RWPE2 (cell line): ENCODE data around the gene SYMPK.
A peak's percentile ranks its signal among the peaks of the same experiment; 100 is the strongest.

Experiments used
- ATAC-seq: fragments of 200-7000 bp; cut with Tn5 transposase; 3 replicates; pipeline ENCODE4 v1.9.1; 2021; ENCODE audit warnings: low read depth
- DNase-seq: peaks from one replicate; pipeline ENCODE4 v3.0.0-alpha.2; 2020; ENCODE audit warnings: low spot score
- H3K27ac ChIP-seq: fragments of 450-650 bp; 2 replicates; pipeline ENCODE4 v1.5.1; 2017; ENCODE audit warnings: mild to moderate bottlenecking; ENCODE audit not compliant: poor library complexity, severe bottlenecking
- H3K27me3 ChIP-seq: fragments of 250-450 bp; sonication (Bioruptor Pico); 2 replicates; pipeline ENCODE4 v1.5.1; 2021; ENCODE audit warnings: mild to moderate bottlenecking, moderate library complexity; ENCODE audit not compliant: insufficient read depth, poor library complexity, severe bottlenecking
- H3K36me3 ChIP-seq: fragments of 250-450 bp; sonication (Bioruptor Pico); 2 replicates; pipeline ENCODE4 v1.5.1; 2020; ENCODE audit warnings: low read depth, mild to moderate bottlenecking, moderate library complexity
- H3K4me1 ChIP-seq: fragments of 250-450 bp; sonication (Bioruptor Pico); 2 replicates; pipeline ENCODE4 v1.5.1; 2021; ENCODE audit warnings: mild to moderate bottlenecking, moderate library complexity; ENCODE audit not compliant: insufficient read depth, poor library complexity, severe bottlenecking
- H3K4me3 ChIP-seq: fragments of 250-450 bp; sonication (Bioruptor Pico); 2 replicates; pipeline ENCODE4 v1.5.1; 2021; ENCODE audit warnings: mild to moderate bottlenecking, moderate library complexity; ENCODE audit not compliant: severe bottlenecking
- H3K9me3 ChIP-seq: fragments of 250-450 bp; sonication (Bioruptor Pico); 2 replicates; pipeline ENCODE4 v1.5.1; 2021; ENCODE audit warnings: mild to moderate bottlenecking, moderate library complexity; ENCODE audit not compliant: severe bottlenecking
- CTCF ChIP-seq: fragments of 450-650 bp; IDR thresholded peaks from one replicate; pipeline ENCODE4 v1.5.1; 2017; ENCODE audit warnings: mild to moderate bottlenecking, moderate library complexity; ENCODE audit not compliant: poor library complexity, severe bottlenecking

Gene SYMPK

GRCh38 chr19:45882652-45883585, 20.0 kb upstream of the SYMPK start:
- DNase-seq: no peak
- Histone ChIP-seq H3K4me1 (peaks cover 6% of the 10 kb centered on the region), H3K9me3 (no peaks in the 10 kb centered on the region), H3K27me3 (no peaks in the 10 kb centered on the region), H3K4me3 (peak overlapping the region; percentile 9), H3K27ac (no peak overlapping the region), H3K36me3 (peaks cover 4% of the 10 kb centered on the region)
- TF ChIP-seq CTCF: peak; percentile 96
- ATAC-seq: no peak

GRCh38 chr19:45881909-45882528, 19.1 kb upstream of the SYMPK start:
- peaks cover 6% of the 10 kb centered on the region for H3K4me1 ChIP-seq
- H3K27me3 ChIP-seq: no peaks in the 10 kb centered on the region
- no peak overlapping the region for H3K4me3 ChIP-seq
- ATAC-seq (no peak), DNase-seq (no peak)
- no peak overlapping the region for H3K27ac ChIP-seq
- no peaks in the 10 kb centered on the region for H3K9me3 ChIP-seq
- no peak for TF ChIP-seq CTCF
- peaks cover 4% of the 10 kb centered on the region for H3K36me3 ChIP-seq

GRCh38 chr19:45881082-45881908, 18.3 kb upstream of the SYMPK start:
- no peaks in the 10 kb centered on the region for H3K27me3 ChIP-seq
- no peak for TF ChIP-seq CTCF
- H3K27ac ChIP-seq: no peak overlapping the region
- ATAC-seq (no peak), DNase-seq (no peak)
- H3K4me1 ChIP-seq: peaks cover 6% of the 10 kb centered on the region
- H3K4me3 ChIP-seq: no peak overlapping the region
- H3K36me3 ChIP-seq: peaks cover 4% of the 10 kb centered on the region
- H3K9me3 ChIP-seq: no peaks in the 10 kb centered on the region

GRCh38 chr19:45879971-45880370, 17.0 kb upstream of the SYMPK start:
- TF ChIP-seq CTCF: no peak
- no peak for DNase-seq
- ATAC-seq: no peak
- no peak overlapping the region for H3K4me3 ChIP-seq
- H3K4me1 ChIP-seq: peaks cover 6% of the 10 kb centered on the region
- no peaks in the 10 kb centered on the region for H3K9me3 ChIP-seq
- H3K27ac ChIP-seq: no peak overlapping the region
- peaks cover 4% of the 10 kb centered on the region for H3K36me3 ChIP-seq
- H3K27me3 ChIP-seq: no peaks in the 10 kb centered on the region
